GM18517 (cell line): ENCODE measurements around the gene UBASH3A.

ENCODE experiments used
- ATAC-seq: cut with Tn5 transposase; IDR thresholded peaks from one replicate; pipeline ENCODE4 v1.9.1; 2021; ENCODE audit warnings: mild to moderate bottlenecking, moderate library complexity; ENCODE audit not compliant: unreplicated experiment

UBASH3A gene

GRCh38 chr21:42480736-42481135 lies 77.0 kb downstream of the UBASH3A start:
- ATAC-seq, result no peak

- no peak for ATAC-seq
Measured at GRCh38 chr21:42481169-42481568, 77.5 kb downstream of the UBASH3A start.

GRCh38 chr21:42484966-42485365 lies 81.3 kb downstream of the UBASH3A start:
- no peak for ATAC-seq

GRCh38 chr21:42486072-42486471 lies 82.4 kb downstream of the UBASH3A start:
- no peak for ATAC-seq

GRCh38 chr21:42486531-42486930 lies 82.8 kb downstream of the UBASH3A start:
- no peak for ATAC-seq

GRCh38 chr21:42489006-42489563 lies 85.4 kb downstream of the UBASH3A start:
- no peak for ATAC-seq

GRCh38 chr21:42489991-42490390 lies 86.3 kb downstream of the UBASH3A start:
- no peak for ATAC-seq

GRCh38 chr21:42490720-42491119 lies 87.0 kb downstream of the UBASH3A start:
- ATAC-seq, result no peak

GRCh38 chr21:42491328-42491727 lies 87.6 kb downstream of the UBASH3A start:
- ATAC-seq, result no peak

- no peak for ATAC-seq
Measured at GRCh38 chr21:42492201-42492600, 88.5 kb downstream of the UBASH3A start.

- ATAC-seq, result no peak
Measured at GRCh38 chr21:42493109-42494060, 89.7 kb downstream of the UBASH3A start.

GRCh38 chr21:42495027-42495426 lies 91.3 kb downstream of the UBASH3A start:
- ATAC-seq, result no peak

- ATAC-seq, result no peak
Measured at GRCh38 chr21:42495765-42496119, 92.0 kb downstream of the UBASH3A start.

- ATAC-seq, result peak; percentile 98
Measured at GRCh38 chr21:42496120-42496838, 92.6 kb downstream of the UBASH3A start, which contains the start of gene RSPH1. RSPH1 (minus strand) TSS chr21:42496224; CDS start chr21:42496186, 38 bp downstream.

GRCh38 chr21:42496839-42497202 lies 93.1 kb downstream of the UBASH3A start:
- no peak for ATAC-seq
